Measurements from ENCODE around the gene GIMD1.
"Not testable (repeated sequence)": the region's sequence is repeated elsewhere in the genome, so short reads cannot be mapped to it uniquely, and the experiment has no call there.

GIMD1 gene

GRCh38 chr4:106368678-106369077 lies at the start of gene GIMD1:
TSS of gene GIMD1 (minus strand) at chr4:106368778. CDS start at chr4:106367435, 1,343 bp downstream.
- DNase-seq (ENCODE audit: low read depth) = no peak

DNA sequence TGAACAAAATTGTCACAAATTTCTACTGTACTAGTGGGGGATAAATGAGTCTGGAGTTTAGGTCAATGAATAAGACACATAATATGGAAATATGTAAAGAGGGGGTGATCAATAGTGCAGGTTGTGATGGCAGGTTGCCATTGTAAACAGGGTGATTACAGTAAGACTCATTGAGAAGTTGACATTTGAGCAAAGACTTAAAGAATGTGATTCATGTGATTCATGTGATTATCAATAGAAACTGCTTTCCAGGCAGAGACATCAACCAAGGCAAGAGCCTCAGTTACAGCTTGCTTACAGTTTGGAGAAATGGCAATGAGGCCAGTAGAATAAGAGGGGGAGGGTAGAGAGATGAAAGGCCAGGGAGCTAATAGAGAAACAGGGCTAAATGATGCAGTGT lies 45.8 kb upstream of the GIMD1 start:
- no peak for DNase-seq (ENCODE audit: low read depth)

GRCh38 chr4:106409901-106410889 lies 41.6 kb upstream of the GIMD1 start:
- DNase-seq (ENCODE audit: low read depth) = no peak

DNA sequence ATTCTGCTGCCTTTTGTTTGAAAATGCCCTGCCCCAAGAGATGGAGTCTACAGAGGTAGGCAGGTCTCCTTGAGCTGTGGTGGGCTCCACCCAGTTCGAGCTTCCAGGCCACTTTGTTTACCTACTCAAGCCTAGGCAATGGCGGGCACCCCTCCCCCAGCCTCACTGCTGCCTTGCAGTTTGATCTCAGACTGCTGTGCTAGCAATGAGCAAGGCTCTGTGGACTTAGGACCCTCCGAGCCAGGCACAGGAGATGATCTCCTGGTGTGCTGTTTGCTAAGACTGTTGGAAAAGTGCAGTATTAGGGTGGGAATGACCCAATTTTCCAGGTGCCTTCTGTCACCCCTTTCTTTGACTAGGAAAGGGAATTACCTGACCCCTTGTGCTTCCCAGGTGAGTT lies 39.4 kb upstream of the GIMD1 start:
- not testable (repeated sequence) for DNase-seq (ENCODE audit: low read depth)

GRCh38 chr4:106401157-106401556 lies 32.6 kb upstream of the GIMD1 start:
- no peak for DNase-seq (ENCODE audit: low read depth)

- DNase-seq (ENCODE audit: low read depth) = not testable (repeated sequence)
These were observed 30.3 kb upstream of the GIMD1 start for GRCh38 chr4:106398898-106399297.

- no peak for DNase-seq (ENCODE audit: low read depth)
These were observed 27.0 kb upstream of the GIMD1 start for GRCh38 chr4:106395582-106395981.

GRCh38 chr4:106385853-106386393 lies 17.3 kb upstream of the GIMD1 start:
- no peak for DNase-seq (ENCODE audit: low read depth)

- DNase-seq (ENCODE audit: low read depth) = no peak
These were observed 16.3 kb upstream of the GIMD1 start for GRCh38 chr4:106384878-106385277.

- no peak for DNase-seq (ENCODE audit: low read depth)
These were observed 11.6 kb upstream of the GIMD1 start for GRCh38 chr4:106380179-106380578.

DNA sequence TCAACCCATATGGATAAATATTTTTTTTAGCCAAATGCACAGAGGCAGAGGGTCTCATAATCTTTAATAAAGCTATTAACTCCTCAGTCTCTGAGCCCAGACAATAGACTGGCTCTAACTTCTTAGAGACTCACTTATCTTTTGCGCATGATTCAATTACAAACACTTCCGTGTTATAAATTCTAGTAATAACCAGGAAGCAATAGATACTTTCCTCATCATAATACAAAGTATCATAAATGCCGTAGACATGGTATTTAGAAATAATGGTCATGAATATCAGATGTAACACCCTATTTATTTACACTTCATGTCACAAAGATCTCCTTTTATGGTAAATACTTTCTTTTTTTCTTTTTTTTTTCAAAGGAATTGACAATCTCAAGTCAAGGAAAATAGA lies 4.4 kb upstream of the GIMD1 start:
- DNase-seq (ENCODE audit: low read depth) = no peak

- DNase-seq (ENCODE audit: low read depth) = no peak
These were observed 2.6 kb upstream of the GIMD1 start for GRCh38 chr4:106371161-106371560.

GRCh38 chr4:106370214-106370613 lies 1.6 kb upstream of the GIMD1 start:
- no peak for DNase-seq (ENCODE audit: low read depth)

DNA sequence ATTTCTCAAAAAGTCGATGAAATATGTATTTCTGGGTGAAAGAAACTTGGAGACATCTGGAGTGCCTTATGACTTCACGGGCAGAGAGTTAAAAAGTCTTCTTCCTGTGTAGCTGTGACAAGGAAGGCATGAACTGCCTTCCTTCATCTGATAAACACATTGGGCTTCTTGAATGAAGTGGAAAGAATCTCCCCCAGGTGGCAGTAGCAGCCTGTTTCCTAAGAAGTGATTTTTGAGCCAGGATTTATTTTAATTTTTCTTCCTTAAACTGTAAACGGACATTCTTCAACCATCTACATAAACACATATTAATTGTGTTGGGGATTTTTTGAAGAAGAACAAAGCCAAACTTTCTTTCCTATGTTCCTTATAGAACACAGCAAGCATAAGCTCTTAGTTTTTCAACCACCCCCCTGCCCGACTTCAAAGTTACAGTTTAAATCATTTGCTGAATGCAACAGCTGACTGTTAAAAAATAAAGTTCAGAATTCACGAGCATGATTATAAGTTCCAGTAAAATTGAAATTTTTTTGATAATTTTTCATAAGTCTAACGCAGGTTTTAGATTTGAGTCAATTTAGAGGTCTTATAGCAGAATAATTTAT lies 980 bp upstream of the GIMD1 start:
- no peak for DNase-seq (ENCODE audit: low read depth)

DNA sequence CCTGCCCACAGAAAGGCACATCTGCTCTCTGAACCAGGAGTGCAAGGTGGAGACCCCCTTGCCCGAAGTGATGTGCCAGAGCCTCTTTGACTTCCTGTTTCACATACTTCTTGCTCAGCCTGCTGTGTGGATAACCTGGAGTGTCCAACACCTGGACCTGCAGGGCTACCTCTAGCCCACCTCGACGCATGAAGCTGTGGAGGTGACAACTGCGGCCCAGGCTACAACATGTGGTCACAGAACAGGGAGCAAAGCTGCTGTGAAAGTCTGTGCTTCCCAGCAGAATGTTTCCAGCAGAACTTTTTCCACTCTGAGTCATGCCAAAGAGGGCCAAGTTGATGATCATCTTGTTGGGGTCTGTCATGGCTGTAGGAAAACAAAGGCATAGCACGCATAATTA lies 1.5 kb downstream of the GIMD1 start:
- no peak for DNase-seq (ENCODE audit: low read depth)

DNA sequence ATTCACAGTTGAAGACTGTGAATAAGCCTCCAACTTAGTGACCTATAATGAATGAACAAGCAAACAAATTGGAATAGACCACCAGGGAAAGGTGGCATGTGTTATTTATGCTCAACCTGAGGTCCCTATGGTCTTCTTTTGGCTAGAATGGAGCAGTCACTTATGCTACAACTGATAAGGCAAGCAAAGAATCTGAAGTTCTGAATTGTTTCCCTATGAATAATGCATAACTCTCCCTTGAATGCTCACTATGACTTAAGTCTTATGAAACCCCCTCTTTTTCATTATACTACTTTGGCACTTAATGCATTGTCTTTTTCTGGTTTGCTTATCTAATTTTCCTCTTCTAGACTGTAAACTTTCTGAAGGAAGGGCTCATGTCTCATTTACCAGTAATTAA lies 2.6 kb downstream of the GIMD1 start:
- no peak for DNase-seq (ENCODE audit: low read depth)

- no peak for DNase-seq (ENCODE audit: low read depth)
These were observed 3.0 kb downstream of the GIMD1 start for GRCh38 chr4:106365613-106366012.

GRCh38 chr4:106364282-106364681 lies 4.3 kb downstream of the GIMD1 start:
- no peak for DNase-seq (ENCODE audit: low read depth)

GRCh38 chr4:106362086-106362825 lies 6.3 kb downstream of the GIMD1 start:
- no peak for DNase-seq (ENCODE audit: low read depth)

DNA sequence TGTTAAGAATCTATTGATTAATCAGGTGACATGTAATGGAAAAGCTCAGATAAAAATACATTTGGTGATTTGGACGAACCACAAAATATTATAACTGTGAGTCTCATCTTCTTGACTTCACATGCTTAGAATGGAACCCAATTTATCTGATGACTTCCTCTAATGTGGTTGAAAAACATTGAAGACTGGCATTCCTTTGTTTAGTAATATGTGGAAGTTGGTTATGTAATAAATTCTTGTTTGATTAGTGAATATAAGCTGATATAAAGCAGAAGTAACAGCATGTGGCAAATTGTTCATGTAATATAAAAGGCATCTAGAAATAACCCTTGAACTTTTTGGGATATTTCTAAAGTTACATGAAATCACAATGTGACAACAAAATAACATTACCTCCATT lies 9.7 kb downstream of the GIMD1 start:
- no peak for DNase-seq (ENCODE audit: low read depth)

DNA sequence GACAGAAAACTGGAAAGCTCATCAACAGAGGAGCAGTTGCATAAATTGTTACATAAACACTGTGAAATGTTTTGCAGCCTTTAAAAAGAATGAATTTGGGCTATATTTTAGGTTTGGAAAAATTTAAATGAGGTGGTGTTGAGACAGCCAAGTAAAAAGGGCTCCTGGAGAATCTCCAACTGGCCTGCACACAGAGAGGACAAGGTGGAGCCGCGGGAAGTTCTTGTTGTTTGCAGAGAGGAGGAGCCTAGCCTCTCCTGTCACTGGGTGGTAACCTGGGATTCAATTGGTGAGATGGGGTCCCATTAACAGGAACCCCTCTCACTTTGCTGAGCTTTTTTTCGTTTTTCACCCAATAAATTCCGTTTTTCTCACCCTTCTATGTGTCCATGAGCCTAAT lies 13.4 kb downstream of the GIMD1 start:
- DNase-seq (ENCODE audit: low read depth) = no peak

GRCh38 chr4:106353786-106354185 lies 14.8 kb downstream of the GIMD1 start:
- DNase-seq (ENCODE audit: low read depth) = no peak
